ENCODE data around the gene STAT5A. TPM values are rescaled to one million over a fixed set of nuclear protein-coding genes. Genes with fewer than 3 reads are reported as not detected.

The STAT5A gene
- total RNA-seq, 1 experiment from 2014 or later, result 6.6 TPM

DNA sequence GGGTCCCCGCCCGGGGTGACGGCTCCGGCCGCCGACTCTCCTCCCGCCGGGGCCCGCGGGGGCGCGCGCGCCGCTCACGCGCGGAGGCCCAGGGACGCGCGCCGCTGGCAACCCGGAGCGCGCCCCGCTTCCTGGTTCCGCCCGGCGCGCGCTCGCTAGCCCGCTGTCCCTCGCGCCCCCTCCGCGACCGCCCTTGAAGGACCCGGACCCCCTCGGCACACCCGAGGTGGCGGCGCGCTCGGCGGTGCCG lies 12.0 kb upstream of the STAT5A start, which contains the start of gene STAT5B (continued):
- TF ChIP-seq, protein P1, sequence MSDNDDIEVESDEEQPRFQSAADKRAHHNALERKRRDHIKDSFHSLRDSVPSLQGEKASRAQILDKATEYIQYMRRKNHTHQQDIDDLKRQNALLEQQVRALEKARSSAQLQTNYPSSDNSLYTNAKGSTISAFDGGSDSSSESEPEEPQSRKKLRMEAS (CRISPR knock-in tag; IDR thresholded peaks at IDR 0.05), result no peak
- TF ChIP-seq MYBL2 (CRISPR knock-in tag; IDR thresholded peaks at IDR 0.05) (no peak), NFYB (CRISPR knock-in tag; conservative IDR thresholded peaks at IDR 0.05; ENCODE audit: low read depth) (no peak), NFE2L1 (CRISPR knock-in tag; IDR thresholded peaks at IDR 0.05) (no peak), MXD4 (CRISPR knock-in tag; IDR thresholded peaks at IDR 0.05; ENCODE audit: borderline replicate concordance) (no peak), ZNF416 (CRISPR knock-in tag; IDR thresholded peaks at IDR 0.05) (peak; percentile 23; the same call in 1 of the 2 replicates)
- TF ChIP-seq, protein P2, sequence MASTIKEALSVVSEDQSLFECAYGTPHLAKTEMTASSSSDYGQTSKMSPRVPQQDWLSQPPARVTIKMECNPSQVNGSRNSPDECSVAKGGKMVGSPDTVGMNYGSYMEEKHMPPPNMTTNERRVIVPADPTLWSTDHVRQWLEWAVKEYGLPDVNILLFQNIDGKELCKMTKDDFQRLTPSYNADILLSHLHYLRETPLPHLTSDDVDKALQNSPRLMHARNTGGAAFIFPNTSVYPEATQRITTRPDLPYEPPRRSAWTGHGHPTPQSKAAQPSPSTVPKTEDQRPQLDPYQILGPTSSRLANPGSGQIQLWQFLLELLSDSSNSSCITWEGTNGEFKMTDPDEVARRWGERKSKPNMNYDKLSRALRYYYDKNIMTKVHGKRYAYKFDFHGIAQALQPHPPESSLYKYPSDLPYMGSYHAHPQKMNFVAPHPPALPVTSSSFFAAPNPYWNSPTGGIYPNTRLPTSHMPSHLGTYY (CRISPR knock-in tag; IDR thresholded peaks at IDR 0.05), result no peak
- TF ChIP-seq, protein P3, sequence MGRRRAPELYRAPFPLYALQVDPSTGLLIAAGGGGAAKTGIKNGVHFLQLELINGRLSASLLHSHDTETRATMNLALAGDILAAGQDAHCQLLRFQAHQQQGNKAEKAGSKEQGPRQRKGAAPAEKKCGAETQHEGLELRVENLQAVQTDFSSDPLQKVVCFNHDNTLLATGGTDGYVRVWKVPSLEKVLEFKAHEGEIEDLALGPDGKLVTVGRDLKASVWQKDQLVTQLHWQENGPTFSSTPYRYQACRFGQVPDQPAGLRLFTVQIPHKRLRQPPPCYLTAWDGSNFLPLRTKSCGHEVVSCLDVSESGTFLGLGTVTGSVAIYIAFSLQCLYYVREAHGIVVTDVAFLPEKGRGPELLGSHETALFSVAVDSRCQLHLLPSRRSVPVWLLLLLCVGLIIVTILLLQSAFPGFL (CRISPR knock-in tag; IDR thresholded peaks at IDR 0.05; ENCODE audit: borderline replicate concordance), result no peak
- TF ChIP-seq, protein P4, sequence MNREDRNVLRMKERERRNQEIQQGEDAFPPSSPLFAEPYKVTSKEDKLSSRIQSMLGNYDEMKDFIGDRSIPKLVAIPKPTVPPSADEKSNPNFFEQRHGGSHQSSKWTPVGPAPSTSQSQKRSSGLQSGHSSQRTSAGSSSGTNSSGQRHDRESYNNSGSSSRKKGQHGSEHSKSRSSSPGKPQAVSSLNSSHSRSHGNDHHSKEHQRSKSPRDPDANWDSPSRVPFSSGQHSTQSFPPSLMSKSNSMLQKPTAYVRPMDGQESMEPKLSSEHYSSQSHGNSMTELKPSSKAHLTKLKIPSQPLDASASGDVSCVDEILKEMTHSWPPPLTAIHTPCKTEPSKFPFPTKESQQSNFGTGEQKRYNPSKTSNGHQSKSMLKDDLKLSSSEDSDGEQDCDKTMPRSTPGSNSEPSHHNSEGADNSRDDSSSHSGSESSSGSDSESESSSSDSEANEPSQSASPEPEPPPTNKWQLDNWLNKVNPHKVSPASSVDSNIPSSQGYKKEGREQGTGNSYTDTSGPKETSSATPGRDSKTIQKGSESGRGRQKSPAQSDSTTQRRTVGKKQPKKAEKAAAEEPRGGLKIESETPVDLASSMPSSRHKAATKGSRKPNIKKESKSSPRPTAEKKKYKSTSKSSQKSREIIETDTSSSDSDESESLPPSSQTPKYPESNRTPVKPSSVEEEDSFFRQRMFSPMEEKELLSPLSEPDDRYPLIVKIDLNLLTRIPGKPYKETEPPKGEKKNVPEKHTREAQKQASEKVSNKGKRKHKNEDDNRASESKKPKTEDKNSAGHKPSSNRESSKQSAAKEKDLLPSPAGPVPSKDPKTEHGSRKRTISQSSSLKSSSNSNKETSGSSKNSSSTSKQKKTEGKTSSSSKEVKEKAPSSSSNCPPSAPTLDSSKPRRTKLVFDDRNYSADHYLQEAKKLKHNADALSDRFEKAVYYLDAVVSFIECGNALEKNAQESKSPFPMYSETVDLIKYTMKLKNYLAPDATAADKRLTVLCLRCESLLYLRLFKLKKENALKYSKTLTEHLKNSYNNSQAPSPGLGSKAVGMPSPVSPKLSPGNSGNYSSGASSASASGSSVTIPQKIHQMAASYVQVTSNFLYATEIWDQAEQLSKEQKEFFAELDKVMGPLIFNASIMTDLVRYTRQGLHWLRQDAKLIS (CRISPR knock-in tag; IDR thresholded peaks at IDR 0.05; ENCODE audit: borderline replicate concordance), result no peak
- TF ChIP-seq, protein P5, sequence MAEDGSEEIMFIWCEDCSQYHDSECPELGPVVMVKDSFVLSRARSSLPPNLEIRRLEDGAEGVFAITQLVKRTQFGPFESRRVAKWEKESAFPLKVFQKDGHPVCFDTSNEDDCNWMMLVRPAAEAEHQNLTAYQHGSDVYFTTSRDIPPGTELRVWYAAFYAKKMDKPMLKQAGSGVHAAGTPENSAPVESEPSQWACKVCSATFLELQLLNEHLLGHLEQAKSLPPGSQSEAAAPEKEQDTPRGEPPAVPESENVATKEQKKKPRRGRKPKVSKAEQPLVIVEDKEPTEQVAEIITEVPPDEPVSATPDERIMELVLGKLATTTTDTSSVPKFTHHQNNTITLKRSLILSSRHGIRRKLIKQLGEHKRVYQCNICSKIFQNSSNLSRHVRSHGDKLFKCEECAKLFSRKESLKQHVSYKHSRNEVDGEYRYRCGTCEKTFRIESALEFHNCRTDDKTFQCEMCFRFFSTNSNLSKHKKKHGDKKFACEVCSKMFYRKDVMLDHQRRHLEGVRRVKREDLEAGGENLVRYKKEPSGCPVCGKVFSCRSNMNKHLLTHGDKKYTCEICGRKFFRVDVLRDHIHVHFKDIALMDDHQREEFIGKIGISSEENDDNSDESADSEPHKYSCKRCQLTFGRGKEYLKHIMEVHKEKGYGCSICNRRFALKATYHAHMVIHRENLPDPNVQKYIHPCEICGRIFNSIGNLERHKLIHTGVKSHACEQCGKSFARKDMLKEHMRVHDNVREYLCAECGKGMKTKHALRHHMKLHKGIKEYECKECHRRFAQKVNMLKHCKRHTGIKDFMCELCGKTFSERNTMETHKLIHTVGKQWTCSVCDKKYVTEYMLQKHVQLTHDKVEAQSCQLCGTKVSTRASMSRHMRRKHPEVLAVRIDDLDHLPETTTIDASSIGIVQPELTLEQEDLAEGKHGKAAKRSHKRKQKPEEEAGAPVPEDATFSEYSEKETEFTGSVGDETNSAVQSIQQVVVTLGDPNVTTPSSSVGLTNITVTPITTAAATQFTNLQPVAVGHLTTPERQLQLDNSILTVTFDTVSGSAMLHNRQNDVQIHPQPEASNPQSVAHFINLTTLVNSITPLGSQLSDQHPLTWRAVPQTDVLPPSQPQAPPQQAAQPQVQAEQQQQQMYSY (CRISPR knock-in tag; IDR thresholded peaks at IDR 0.05), result peak; percentile 10; the same call in 1 of the 2 replicates

DNA sequence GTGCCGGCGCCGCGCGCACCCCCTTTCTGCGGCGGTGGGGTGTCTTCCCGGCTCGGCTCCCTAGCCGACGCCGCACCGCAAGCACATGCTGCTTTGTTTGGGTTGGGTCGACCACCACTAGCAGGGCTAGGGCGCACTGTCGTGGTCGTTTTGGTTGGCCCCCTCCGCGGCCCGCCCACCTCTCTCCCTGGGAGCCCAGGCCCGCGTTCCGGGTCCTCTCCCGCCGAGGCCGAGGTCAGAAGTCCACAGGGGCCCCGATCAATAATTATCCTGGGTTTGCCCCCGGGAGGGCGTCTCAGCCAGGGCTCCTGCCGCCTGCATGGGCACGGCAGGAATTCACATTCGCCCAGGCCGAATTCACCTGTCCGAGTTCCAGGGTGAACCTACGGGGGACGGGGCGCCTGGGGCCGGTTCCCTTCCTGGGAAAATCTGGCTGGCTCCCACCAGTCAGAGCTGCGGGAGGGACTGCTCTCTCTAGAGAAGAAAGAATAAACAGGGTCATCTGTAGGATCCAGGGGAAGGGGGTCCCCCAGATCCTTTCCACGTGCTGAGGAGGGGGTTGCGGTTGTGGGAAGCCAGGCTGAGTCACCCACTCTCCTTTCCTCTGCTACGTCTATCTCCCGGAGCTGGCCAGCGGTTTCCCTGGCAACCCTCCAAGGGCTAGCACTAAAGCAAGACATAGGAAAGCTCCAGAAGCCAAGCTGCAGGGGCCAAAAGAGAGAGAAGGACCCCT lies 11.5 kb upstream of the STAT5A start:
- Mint-ChIP-seq H3K36me3 (no peaks in the 10 kb centered on the region), H3K27ac (no peak overlapping the region), H3K4me3 (peak overlapping the region; percentile 74), H3K9me3 (no peaks in the 10 kb centered on the region), H3K4me1 (peaks cover 49% of the 10 kb centered on the region), H3K27me3 (ENCODE audit: low read depth) (peaks cover 6% of the 10 kb centered on the region)
- ATAC-seq (peak; percentile 46), DNase-seq (ENCODE audit: low spot score) (peak; percentile 56)
- POLR2A ChIA-PET, result interaction anchor here (0.7 to 1.2 kb wide), 5 partner anchors 12 to 158 kb away, joined by 3 to 6 read pairs (median 3); partner anchors contain the start of genes STAT3 and STAT5A
- CTCF ChIA-PET, result interaction anchor here (0.6 to 1.9 kb wide), 13 partner anchors 11 to 272 kb away, joined by 3 to 23 read pairs (median 3); partner anchors contain the start of genes CAVIN1, DNAJC7 and STAT5A
- TF ChIP-seq, protein P6, sequence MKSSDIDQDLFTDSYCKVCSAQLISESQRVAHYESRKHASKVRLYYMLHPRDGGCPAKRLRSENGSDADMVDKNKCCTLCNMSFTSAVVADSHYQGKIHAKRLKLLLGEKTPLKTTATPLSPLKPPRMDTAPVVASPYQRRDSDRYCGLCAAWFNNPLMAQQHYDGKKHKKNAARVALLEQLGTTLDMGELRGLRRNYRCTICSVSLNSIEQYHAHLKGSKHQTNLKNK (CRISPR knock-in tag; IDR thresholded peaks at IDR 0.05), result no peak
- TF ChIP-seq, protein P4 (CRISPR knock-in tag; IDR thresholded peaks at IDR 0.05; ENCODE audit: borderline replicate concordance), result no peak
- no peak for TF ChIP-seq TP53 (CRISPR knock-in tag; IDR thresholded peaks at IDR 0.05)
- no peak for TF ChIP-seq ZNF317 (CRISPR knock-in tag; IDR thresholded peaks at IDR 0.05; ENCODE audit: borderline replicate concordance, low read depth)
- TF ChIP-seq, protein P7, sequence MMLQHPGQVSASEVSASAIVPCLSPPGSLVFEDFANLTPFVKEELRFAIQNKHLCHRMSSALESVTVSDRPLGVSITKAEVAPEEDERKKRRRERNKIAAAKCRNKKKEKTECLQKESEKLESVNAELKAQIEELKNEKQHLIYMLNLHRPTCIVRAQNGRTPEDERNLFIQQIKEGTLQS (CRISPR knock-in tag; conservative IDR thresholded peaks at IDR 0.05), result no peak
- TF ChIP-seq NFYB (CRISPR knock-in tag; conservative IDR thresholded peaks at IDR 0.05; ENCODE audit: low read depth), result no peak
- no peak for TF ChIP-seq SMAD3 (CRISPR knock-in tag; IDR thresholded peaks at IDR 0.05; ENCODE audit: borderline replicate concordance)
- TF ChIP-seq GABPB1 (CRISPR knock-in tag; IDR thresholded peaks at IDR 0.05), result peak; percentile 37; the same call in 1 of the 2 replicates
- no peak for TF ChIP-seq EMX1 (CRISPR knock-in tag; IDR thresholded peaks at IDR 0.05)
- TF ChIP-seq MXD4 (CRISPR knock-in tag; IDR thresholded peaks at IDR 0.05; ENCODE audit: borderline replicate concordance), result no peak

All from WTC11 (cell line).